Loucy (cell line): Measurements from ENCODE around the gene MACROH2A1.

Experiments used
- H2AFZ ChIP-seq: fragments of 200-600 bp; sonication (generic); 2 replicates; pipeline ENCODE4 v1.6.0; 2016; ENCODE audit warnings: antibody characterized with exemption, mild to moderate bottlenecking, low read length, moderate library complexity
- H3F3A ChIP-seq: fragments of 200-600 bp; 2 replicates; pipeline ENCODE4 v1.6.0; 2016; ENCODE audit warnings: antibody characterized with exemption, low read depth, mild to moderate bottlenecking
- H3K27me3 ChIP-seq: fragments of 200-600 bp; sonication (generic); 2 replicates; pipeline ENCODE4 v1.6.1; 2014; ENCODE audit warnings: low read length, mild to moderate bottlenecking; ENCODE audit not compliant: insufficient read depth, poor library complexity, severe bottlenecking
- H3K36me3 ChIP-seq: fragments of 200-600 bp; sonication (generic); 2 replicates; pipeline ENCODE4 v1.6.1; 2016; ENCODE audit warnings: low read length; ENCODE audit not compliant: insufficient read depth
- H3K4me1 ChIP-seq: fragments of 200-600 bp; sonication (generic); 2 replicates; pipeline ENCODE4 v1.5.1; 2014; ENCODE audit warnings: low read length, mild to moderate bottlenecking; ENCODE audit not compliant: insufficient read depth, poor library complexity, severe bottlenecking
- H3K4me2 ChIP-seq: fragments of 200-600 bp; sonication (generic); 2 replicates; pipeline ENCODE4 v1.6.0; 2014; ENCODE audit warnings: antibody characterized with exemption, low read length, low read depth, mild to moderate bottlenecking; ENCODE audit not compliant: poor library complexity, severe bottlenecking
- H3K4me3 ChIP-seq: fragments of 200-600 bp; sonication (generic); 2 replicates; pipeline ENCODE4 v1.5.1; 2014; ENCODE audit warnings: low read length, mild to moderate bottlenecking, mixed read lengths; ENCODE audit not compliant: poor library complexity, severe bottlenecking
- H3K79me2 ChIP-seq: fragments of 200-600 bp; sonication (generic); 2 replicates; pipeline ENCODE4 v1.6.1; 2014; ENCODE audit warnings: low read length; ENCODE audit not compliant: insufficient read depth
- H3K9ac ChIP-seq: fragments of 200-600 bp; sonication (generic); 2 replicates; pipeline ENCODE4 v1.6.0; 2014; ENCODE audit warnings: mild to moderate bottlenecking, low read depth, low read length, moderate library complexity; ENCODE audit not compliant: poor library complexity, severe bottlenecking
- H3K9me2 ChIP-seq: fragments of 200-600 bp; sonication (generic); replicated peaks from 2 replicates; pipeline ENCODE4 v1.6.1; 2016; ENCODE audit warnings: low read depth, low read length, mixed read lengths
- H3K9me3 ChIP-seq: fragments of 200-600 bp; sonication (generic); 2 replicates; pipeline ENCODE4 v1.6.1; 2014; ENCODE audit warnings: mild to moderate bottlenecking, antibody characterized with exemption, low read length, low read depth; ENCODE audit not compliant: insufficient read depth
- H4K20me1 ChIP-seq: fragments of 200-600 bp; sonication (generic); 2 replicates; pipeline ENCODE4 v1.6.0; 2014; ENCODE audit warnings: antibody characterized with exemption, low read length, mild to moderate bottlenecking; ENCODE audit not compliant: insufficient read depth, poor library complexity, severe bottlenecking
- EZH2phosphoT487 ChIP-seq: fragments of 200-600 bp; IDR thresholded peaks from 2 replicates; pipeline ENCODE4 v1.6.1; 2018; ENCODE audit warnings: antibody characterized with exemption, mild to moderate bottlenecking, moderate library complexity, borderline replicate concordance
- TF ChIP-seq, protein P1 (sequence below): fragments of 200-600 bp; sonication (generic); conservative IDR thresholded peaks from 2 replicates; pipeline ENCODE4 v1.5.1; 2014; ENCODE audit warnings: mild to moderate bottlenecking, antibody characterized with exemption, low read length

Gene MACROH2A1

DNA sequence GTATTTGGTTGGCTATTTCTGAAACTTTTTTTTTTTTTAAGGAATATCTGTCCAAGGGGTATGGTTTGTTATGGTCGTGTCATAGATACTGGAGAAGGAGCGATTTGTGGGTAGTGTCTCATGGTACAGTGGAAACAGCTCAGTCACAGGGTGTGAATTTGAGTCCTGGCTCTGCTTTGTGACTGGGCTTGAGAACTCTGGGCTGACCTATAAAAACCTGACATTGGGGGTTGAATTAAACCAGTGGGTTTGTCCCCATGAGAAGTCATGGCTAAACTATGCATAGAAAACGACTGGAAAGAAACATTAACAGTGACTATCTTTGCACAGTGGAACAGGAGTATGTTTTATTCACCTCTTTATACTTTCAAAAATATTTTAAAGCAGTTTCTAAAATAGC is 54.7 kb downstream of the MACROH2A1 start:
- Histone ChIP-seq H3K36me3 (peaks cover 99% of the 10 kb centered on the region), H3K9ac (no peak overlapping the region), H3F3A (no peaks in the 10 kb centered on the region), H4K20me1 (peaks cover 66% of the 10 kb centered on the region), H3K27me3 (no peaks in the 10 kb centered on the region), H3K9me2 (no peaks in the 10 kb centered on the region), H3K4me3 (no peak overlapping the region), H3K79me2 (peaks cover 72% of the 10 kb centered on the region), H3K4me2 (no peak overlapping the region), H2AFZ (no peak overlapping the region), H3K9me3 (no peaks in the 10 kb centered on the region), H3K4me1 (peaks cover 11% of the 10 kb centered on the region)
- no peak for TF ChIP-seq EZH2phosphoT487
- TF ChIP-seq, protein P1, sequence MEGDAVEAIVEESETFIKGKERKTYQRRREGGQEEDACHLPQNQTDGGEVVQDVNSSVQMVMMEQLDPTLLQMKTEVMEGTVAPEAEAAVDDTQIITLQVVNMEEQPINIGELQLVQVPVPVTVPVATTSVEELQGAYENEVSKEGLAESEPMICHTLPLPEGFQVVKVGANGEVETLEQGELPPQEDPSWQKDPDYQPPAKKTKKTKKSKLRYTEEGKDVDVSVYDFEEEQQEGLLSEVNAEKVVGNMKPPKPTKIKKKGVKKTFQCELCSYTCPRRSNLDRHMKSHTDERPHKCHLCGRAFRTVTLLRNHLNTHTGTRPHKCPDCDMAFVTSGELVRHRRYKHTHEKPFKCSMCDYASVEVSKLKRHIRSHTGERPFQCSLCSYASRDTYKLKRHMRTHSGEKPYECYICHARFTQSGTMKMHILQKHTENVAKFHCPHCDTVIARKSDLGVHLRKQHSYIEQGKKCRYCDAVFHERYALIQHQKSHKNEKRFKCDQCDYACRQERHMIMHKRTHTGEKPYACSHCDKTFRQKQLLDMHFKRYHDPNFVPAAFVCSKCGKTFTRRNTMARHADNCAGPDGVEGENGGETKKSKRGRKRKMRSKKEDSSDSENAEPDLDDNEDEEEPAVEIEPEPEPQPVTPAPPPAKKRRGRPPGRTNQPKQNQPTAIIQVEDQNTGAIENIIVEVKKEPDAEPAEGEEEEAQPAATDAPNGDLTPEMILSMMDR: no peak

DNA sequence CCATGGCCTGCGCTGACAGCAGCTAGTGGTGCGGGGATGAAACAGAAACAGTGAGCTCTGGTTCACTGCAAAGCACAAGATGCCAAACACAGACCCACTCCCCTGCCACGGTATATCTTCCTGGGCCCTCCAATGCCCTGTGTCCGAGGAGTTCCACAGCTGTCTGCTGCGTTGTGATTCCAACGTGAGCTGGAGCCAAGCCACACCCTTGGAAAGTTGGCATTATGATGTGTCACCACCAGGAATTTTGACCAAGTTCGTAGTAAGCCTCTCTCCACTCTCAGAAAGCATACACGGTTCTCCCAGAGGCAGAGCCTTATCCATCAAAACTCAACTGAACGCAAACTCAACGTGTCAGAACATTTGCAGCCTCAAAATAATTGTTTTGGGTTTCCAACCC is 55.6 kb downstream of the MACROH2A1 start:
- TF ChIP-seq, protein P1: no peak
- no peak for TF ChIP-seq EZH2phosphoT487
- Histone ChIP-seq H3K36me3 (peaks cover 99% of the 10 kb centered on the region), H3K27me3 (no peaks in the 10 kb centered on the region)

DNA sequence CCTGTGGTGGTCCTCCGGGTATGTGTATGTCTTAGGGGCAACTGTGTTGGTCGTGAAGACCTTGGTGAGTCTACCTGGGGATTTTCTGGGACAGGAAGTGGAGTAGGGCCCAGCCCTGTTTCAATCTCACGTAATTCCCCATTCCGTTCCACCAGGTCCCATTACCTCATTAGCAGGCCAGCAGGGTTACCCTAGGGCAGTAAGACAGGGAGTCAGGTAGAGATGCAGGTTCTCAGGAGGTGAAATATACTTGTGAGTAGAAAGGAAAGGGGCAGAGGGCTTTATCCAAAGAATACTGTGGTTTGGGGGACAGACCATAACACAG is 56.5 kb downstream of the MACROH2A1 start:
- Histone ChIP-seq H3K4me2 (no peak overlapping the region), H3K4me3 (no peak overlapping the region), H3K9ac (no peak overlapping the region), H3F3A (no peaks in the 10 kb centered on the region), H3K9me2 (no peaks in the 10 kb centered on the region), H2AFZ (no peak overlapping the region), H3K79me2 (peaks cover 53% of the 10 kb centered on the region), H3K4me1 (peaks cover 3% of the 10 kb centered on the region), H4K20me1 (peaks cover 47% of the 10 kb centered on the region), H3K36me3 (peaks cover 100% of the 10 kb centered on the region), H3K27me3 (no peaks in the 10 kb centered on the region), H3K9me3 (no peaks in the 10 kb centered on the region)
- TF ChIP-seq, protein P1: no peak
- no peak for TF ChIP-seq EZH2phosphoT487

More for the DNA sequence above, 55.6 kb downstream of the MACROH2A1 start:
- Histone ChIP-seq H3K9me2 (no peaks in the 10 kb centered on the region), H4K20me1 (peaks cover 56% of the 10 kb centered on the region), H3K9ac (no peak overlapping the region), H3K9me3 (no peaks in the 10 kb centered on the region), H3F3A (no peaks in the 10 kb centered on the region), H3K4me2 (no peak overlapping the region), H3K4me3 (no peak overlapping the region), H3K79me2 (peaks cover 62% of the 10 kb centered on the region), H2AFZ (no peak overlapping the region), H3K4me1 (peaks cover 3% of the 10 kb centered on the region)
